Neural cell (in vitro differentiated cells): ENCODE results near the gene VMP1. TPM values are rescaled to one million over a fixed set of nuclear protein-coding genes. Genes with fewer than 3 reads are reported as not detected.
"Not testable (repeated sequence)": the region's sequence is repeated elsewhere in the genome, so short reads cannot be mapped to it uniquely, and the experiment has no call there.

Experiments
- H2AFZ ChIP-seq: fragments of 200-600, 300-800 bp; sonication (generic), shearing (Covaris generic); 2 replicates; pipeline ENCODE4 v1.6.0; 2014; ENCODE audit warnings: low read depth, mild to moderate bottlenecking, antibody characterized with exemption, low read length, moderate library complexity
- H3F3A ChIP-seq: fragments of 200-600 bp; shearing (Covaris generic); 2 replicates; pipeline ENCODE4 v1.6.1; 2016; ENCODE audit warnings: mild to moderate bottlenecking, moderate library complexity, mixed read lengths, antibody characterized with exemption, low read length; ENCODE audit not compliant: insufficient read depth, poor library complexity, severe bottlenecking
- H3K27ac ChIP-seq: fragments of 200-600, 300-800 bp; sonication (generic), shearing (Covaris generic); 2 replicates; pipeline ENCODE4 v1.5.1; 2014; ENCODE audit warnings: mild to moderate bottlenecking, low read length, moderate library complexity
- H3K27me3 ChIP-seq: fragments of 300-800, 200-600 bp; sonication (generic), shearing (Covaris generic); 2 replicates; pipeline ENCODE4 v1.6.0; 2014; ENCODE audit warnings: mild to moderate bottlenecking, low read depth, low read length, moderate library complexity; ENCODE audit not compliant: insufficient read depth
- H3K36me3 ChIP-seq: fragments of 300-800, 200-600 bp; sonication (generic), shearing (Covaris generic); 2 replicates; pipeline ENCODE4 v1.5.1; 2014; ENCODE audit warnings: mild to moderate bottlenecking, antibody characterized with exemption, low read length, moderate library complexity; ENCODE audit not compliant: insufficient read depth
- H3K4me2 ChIP-seq: fragments of 300-800, 200-600 bp; sonication (generic), shearing (Covaris generic); 2 replicates; pipeline ENCODE4 v1.6.0; 2014; ENCODE audit warnings: mild to moderate bottlenecking, low read length
- H3K4me3 ChIP-seq: fragments of 300-800, 200-600 bp; sonication (generic), shearing (Covaris generic); 2 replicates; pipeline ENCODE4 v1.5.1; 2014; ENCODE audit warnings: mild to moderate bottlenecking, low read length, moderate library complexity
- H3K79me2 ChIP-seq: fragments of 200-600 bp; shearing (Covaris generic); replicated peaks from 2 replicates; pipeline ENCODE4 v1.6.0; 2014; ENCODE audit warnings: mild to moderate bottlenecking, low read length, moderate library complexity; ENCODE audit not compliant: insufficient read depth
- H3K9ac ChIP-seq: fragments of 300-800, 200-600 bp; sonication (generic), shearing (Covaris generic); 2 replicates; pipeline ENCODE4 v1.6.1; 2016; ENCODE audit warnings: mild to moderate bottlenecking, low read length, mixed read lengths
- H3K9me2 ChIP-seq: fragments of 200-600 bp; shearing (Covaris generic); 2 replicates; pipeline ENCODE4 v1.6.1; 2016; ENCODE audit warnings: mild to moderate bottlenecking, low read length, mixed read lengths; ENCODE audit not compliant: insufficient read depth
- H3K9me3 ChIP-seq: fragments of 200-600, 300-800 bp; sonication (generic), shearing (Covaris generic); 2 replicates; pipeline ENCODE4 v1.6.1; 2016; ENCODE audit warnings: mild to moderate bottlenecking, mixed run types, low read length, moderate library complexity, mixed read lengths
- H4K20me1 ChIP-seq: fragments of 200-600 bp; shearing (Covaris generic); 2 replicates; pipeline ENCODE4 v1.6.1; 2016; ENCODE audit warnings: mild to moderate bottlenecking, mixed run types; ENCODE audit not compliant: insufficient read depth
- CTCF ChIP-seq: fragments of 450-650 bp; IDR thresholded peaks from 2 replicates; pipeline ENCODE4 v1.5.1; 2014; ENCODE audit warnings: antibody characterized with exemption, mild to moderate bottlenecking, moderate library complexity; ENCODE audit not compliant: poor library complexity, severe bottlenecking
- EP300 ChIP-seq: fragments of 450-650 bp; conservative IDR thresholded peaks from 2 replicates; pipeline ENCODE4 v1.6.1; 2014; ENCODE audit warnings: antibody characterized with exemption, mild to moderate bottlenecking, moderate library complexity; ENCODE audit not compliant: poor library complexity, severe bottlenecking
- EZH2 ChIP-seq: fragments of 200-600, 300-800 bp; shearing (Covaris generic), sonication (generic); IDR thresholded peaks from 2 replicates; pipeline ENCODE4 v1.6.1; 2014; ENCODE audit warnings: antibody characterized with exemption, low read length, borderline replicate concordance, mild to moderate bottlenecking; ENCODE audit not compliant: insufficient read depth, poor library complexity, severe bottlenecking
- MXI1 ChIP-seq: fragments of 450-650 bp; conservative IDR thresholded peaks from 2 replicates; pipeline ENCODE4 v1.6.1; 2014; ENCODE audit warnings: antibody characterized with exemption, mild to moderate bottlenecking; ENCODE audit not compliant: poor library complexity, severe bottlenecking
- POLR2AphosphoS5 ChIP-seq: IDR thresholded peaks from 2 replicates; pipeline ENCODE4 v1.6.1; 2012
- RAD21 ChIP-seq: fragments of 450-650 bp; conservative IDR thresholded peaks from 2 replicates; pipeline ENCODE4 v1.6.1; 2014; ENCODE audit warnings: antibody characterized with exemption, mild to moderate bottlenecking, moderate library complexity
- REST ChIP-seq: IDR thresholded peaks from 2 replicates; pipeline ENCODE4 v1.6.1; 2012; ENCODE audit warnings: borderline replicate concordance
- SMC3 ChIP-seq: fragments of 450-650 bp; conservative IDR thresholded peaks from 2 replicates; pipeline ENCODE4 v1.6.1; 2014; ENCODE audit warnings: antibody characterized with exemption, mild to moderate bottlenecking, moderate library complexity; ENCODE audit not compliant: poor library complexity
- TAF1 ChIP-seq: IDR thresholded peaks from 2 replicates; pipeline ENCODE4 v1.6.1; 2012; ENCODE audit warnings: low read depth
- polyA plus RNA-seq: library from polyadenylated mRNA; depleted of rRNA; stranded (reverse); fragments of >200 nt; gene quantifications from 2 replicates; pipeline ENCODE4 v1.2.3, GENCODE V29; 2014

The VMP1 gene
- polyA plus RNA-seq, 1 donor from 2014 or later: 75.9 TPM

GRCh38 chr17:59790910-59791309, 83.5 kb downstream of the VMP1 start:
- Histone ChIP-seq H3K4me3 (no peak overlapping the region), H4K20me1 (no peaks in the 10 kb centered on the region), H3K79me2 (no peaks in the 10 kb centered on the region), H3K27ac (no peak overlapping the region), H2AFZ (no peak overlapping the region), H3K36me3 (no peaks in the 10 kb centered on the region), H3K9me3 (no peaks in the 10 kb centered on the region), H3K4me2 (no peak overlapping the region), H3F3A (no peaks in the 10 kb centered on the region), H3K27me3 (no peaks in the 10 kb centered on the region), H3K9me2 (no peaks in the 10 kb centered on the region), H3K9ac (no peak overlapping the region)
- TF ChIP-seq POLR2AphosphoS5: no peak
- TF ChIP-seq EZH2: no peak
- TF ChIP-seq CTCF: no peak
- TF ChIP-seq RAD21: no peak
- no peak for TF ChIP-seq SMC3
- TF ChIP-seq TAF1: no peak
- TF ChIP-seq MXI1: no peak
- TF ChIP-seq REST: no peak
- TF ChIP-seq EP300: no peak

- Histone ChIP-seq H3F3A (no peaks in the 10 kb centered on the region), H4K20me1 (no peaks in the 10 kb centered on the region), H3K9ac (no peak overlapping the region), H3K4me3 (no peak overlapping the region), H3K9me3 (no peaks in the 10 kb centered on the region), H3K9me2 (no peaks in the 10 kb centered on the region), H3K36me3 (no peaks in the 10 kb centered on the region), H3K4me2 (no peak overlapping the region), H3K27ac (no peak overlapping the region), H3K79me2 (no peaks in the 10 kb centered on the region), H2AFZ (no peak overlapping the region), H3K27me3 (no peaks in the 10 kb centered on the region)
- no peak for TF ChIP-seq TAF1
- TF ChIP-seq MXI1: no peak
- TF ChIP-seq RAD21: no peak
- TF ChIP-seq SMC3: no peak
- TF ChIP-seq EP300: no peak
- TF ChIP-seq POLR2AphosphoS5: no peak
- TF ChIP-seq CTCF: no peak
- TF ChIP-seq EZH2: no peak
- no peak for TF ChIP-seq REST
Measured at GRCh38 chr17:59791603-59792457, 84.4 kb downstream of the VMP1 start.

GRCh38 chr17:59792458-59792823, 85.0 kb downstream of the VMP1 start:
- H4K20me1 ChIP-seq, H3F3A ChIP-seq, H3K9me3 ChIP-seq, H3K36me3 ChIP-seq, H3K4me2 ChIP-seq, H3K27ac ChIP-seq, H3K4me3 ChIP-seq, H3K9me2 ChIP-seq, H3K9ac ChIP-seq, H2AFZ ChIP-seq, H3K27me3 ChIP-seq, H3K79me2 ChIP-seq: not testable (repeated sequence)
